AG09319 (cell line): Measurements from ENCODE around the gene KCNIP2.

Experiments
- DNase-seq: peaks from one replicate; pipeline ENCODE4 v3.0.0-alpha.2; 2010; ENCODE audit warnings: low read depth; ENCODE audit errors: extremely low read depth
- CTCF ChIP-seq: IDR thresholded peaks from 2 replicates; pipeline ENCODE4 v1.5.1; 2011; ENCODE audit warnings: low read depth, mild to moderate bottlenecking, inconsistent platforms, low read length, moderate library complexity

Gene KCNIP2

GRCh38 chr10:101838416-101838970, 5.1 kb downstream of the KCNIP2 start:
- no peak for DNase-seq
- no peak for TF ChIP-seq CTCF

GRCh38 chr10:101837748-101838147, 5.9 kb downstream of the KCNIP2 start:
- DNase-seq, result no peak
- TF ChIP-seq CTCF, result no peak

GRCh38 chr10:101835362-101835761, 8.2 kb downstream of the KCNIP2 start:
- no peak for TF ChIP-seq CTCF
- no peak for DNase-seq

GRCh38 chr10:101834341-101834740, 9.3 kb downstream of the KCNIP2 start:
- no peak for TF ChIP-seq CTCF
- DNase-seq, result no peak

- TF ChIP-seq CTCF, result no peak
- DNase-seq, result no peak
These were observed 10.1 kb downstream of the KCNIP2 start for GRCh38 chr10:101833466-101833865.

- DNase-seq, result no peak
- no peak for TF ChIP-seq CTCF
These were observed 11.3 kb downstream of the KCNIP2 start for GRCh38 chr10:101832325-101832771.

GRCh38 chr10:101831169-101831811, 12.3 kb downstream of the KCNIP2 start:
- no peak for DNase-seq
- TF ChIP-seq CTCF, result no peak
